Effector memory CD8-positive, alpha-beta T cell (primary cell): ENCODE data around the gene SPINT2.
"Not testable (repeated sequence)": the region's sequence is repeated elsewhere in the genome, so short reads cannot be mapped to it uniquely, and the experiment has no call there.

Source experiments
- ATAC-seq: fragments of 150-1000 bp; cut with Tn5 transposase; replicated peaks from 2 replicates; pipeline ENCODE4 v1.10.0; 2021; ENCODE audit warnings: mild to moderate bottlenecking, moderate library complexity
- DNase-seq, 3 experiments: peaks; one replicate each; pipeline ENCODE4 v3.0.0; 2021
- H3K27ac Mint-ChIP-seq, 2 donors: one replicate each; pipeline ENCODE4 v1.8.0; 2022; ENCODE audit warnings: mild to moderate bottlenecking in 2 of 2, mixed read lengths in 2 of 2, moderate library complexity in 2 of 2
- H3K27me3 Mint-ChIP-seq, 2 donors: one replicate each; pipeline ENCODE4 v1.8.0; 2022; ENCODE audit warnings: mixed read lengths in 2 of 2
- H3K36me3 Mint-ChIP-seq: one replicate; pipeline ENCODE4 v1.8.0; 2022; ENCODE audit warnings: mild to moderate bottlenecking, moderate library complexity, mixed read lengths; ENCODE audit not compliant: insufficient read depth
- H3K4me1 Mint-ChIP-seq, 2 donors: one replicate each; pipeline ENCODE4 v1.8.0; 2022; ENCODE audit warnings: low read depth in 2 of 2, mixed read lengths in 2 of 2
- H3K4me3 Mint-ChIP-seq, 2 donors: one replicate each; pipeline ENCODE4 v1.8.0; 2022; ENCODE audit warnings: mild to moderate bottlenecking in 2 of 2, mixed read lengths in 2 of 2, moderate library complexity in 2 of 2
- H3K9me3 Mint-ChIP-seq, 2 donors: one replicate each; pipeline ENCODE4 v1.8.0; 2022; ENCODE audit warnings: mixed read lengths in 2 of 2

The SPINT2 gene

DNA sequence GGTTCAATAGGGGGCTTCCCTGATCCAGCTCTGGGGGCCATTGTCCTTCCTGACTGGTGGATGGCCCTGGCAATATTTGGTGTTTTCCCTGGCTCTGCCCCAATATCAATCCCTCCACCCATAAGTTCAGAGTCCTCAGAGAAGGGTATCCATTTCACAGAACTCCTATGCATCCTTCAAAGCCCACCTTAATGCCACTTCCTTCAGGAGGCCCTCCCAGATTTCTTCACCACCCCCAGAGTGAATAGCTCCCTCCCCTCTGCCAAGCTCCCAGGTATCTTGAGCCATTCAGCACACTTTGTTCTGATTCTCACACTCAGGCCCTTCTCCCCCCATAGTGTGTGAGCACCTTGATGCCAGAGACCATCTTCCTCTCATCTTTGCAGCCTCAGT is 13.9 kb upstream of the SPINT2 start:
- Mint-ChIP-seq H3K4me1 (no peaks in the 10 kb centered on the region), H3K36me3 (no peaks in the 10 kb centered on the region), H3K27ac (no peak overlapping the region), H3K27me3 (peaks cover 13 to 43% of the 10 kb centered on the region in 2 donors), H3K4me3 (no peak overlapping the region), H3K9me3 (no peaks in the 10 kb centered on the region)
- ATAC-seq, result no peak
- DNase-seq, result no peak

DNA sequence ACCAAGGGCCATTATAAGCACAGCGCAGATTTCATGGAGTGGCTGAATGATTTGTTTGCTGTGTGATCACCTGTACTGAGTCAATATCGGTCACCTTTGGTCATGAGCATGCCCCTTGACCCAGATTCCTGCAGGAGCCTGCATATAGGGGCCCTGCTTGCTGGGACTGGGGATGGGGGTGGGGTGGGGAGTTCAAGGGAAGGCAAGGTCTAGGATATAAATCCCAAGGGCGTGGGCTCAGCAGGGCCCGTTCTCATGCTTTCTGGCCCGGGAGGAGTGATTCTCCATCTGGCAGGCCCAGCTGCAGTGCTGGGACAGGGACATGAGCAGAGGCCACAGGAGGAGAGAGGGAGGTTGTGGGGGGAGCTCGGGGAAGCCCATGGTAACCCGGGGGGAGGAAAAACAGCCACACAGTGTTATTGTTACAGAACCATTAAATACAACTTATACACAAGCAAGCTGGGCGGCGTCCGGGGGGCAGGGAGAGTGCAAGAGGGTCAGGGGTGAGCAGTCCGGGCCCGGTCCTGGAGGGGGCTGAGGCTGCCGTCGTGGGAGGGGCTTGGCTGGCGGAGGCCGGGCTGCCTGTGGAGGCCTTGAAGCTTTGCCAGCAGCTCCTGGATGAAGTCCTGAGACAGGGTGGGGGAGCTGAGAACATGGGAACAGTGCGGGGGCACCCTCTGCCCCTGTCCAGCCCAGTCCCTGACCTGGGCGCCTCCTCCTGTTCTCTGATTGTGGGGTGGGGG is 13.4 kb upstream of the SPINT2 start:
- no peaks in the 10 kb centered on the region for H3K4me1 Mint-ChIP-seq
- peak overlapping the region in 1 of 2 donors; percentile 52 for H3K27ac Mint-ChIP-seq
- peaks cover 18 to 48% of the 10 kb centered on the region in 2 donors for H3K27me3 Mint-ChIP-seq
- no peaks in the 10 kb centered on the region for H3K9me3 Mint-ChIP-seq
- no peak for DNase-seq
- no peak overlapping the region for H3K4me3 Mint-ChIP-seq
- ATAC-seq, result no peak
- H3K36me3 Mint-ChIP-seq, result no peaks in the 10 kb centered on the region

DNA sequence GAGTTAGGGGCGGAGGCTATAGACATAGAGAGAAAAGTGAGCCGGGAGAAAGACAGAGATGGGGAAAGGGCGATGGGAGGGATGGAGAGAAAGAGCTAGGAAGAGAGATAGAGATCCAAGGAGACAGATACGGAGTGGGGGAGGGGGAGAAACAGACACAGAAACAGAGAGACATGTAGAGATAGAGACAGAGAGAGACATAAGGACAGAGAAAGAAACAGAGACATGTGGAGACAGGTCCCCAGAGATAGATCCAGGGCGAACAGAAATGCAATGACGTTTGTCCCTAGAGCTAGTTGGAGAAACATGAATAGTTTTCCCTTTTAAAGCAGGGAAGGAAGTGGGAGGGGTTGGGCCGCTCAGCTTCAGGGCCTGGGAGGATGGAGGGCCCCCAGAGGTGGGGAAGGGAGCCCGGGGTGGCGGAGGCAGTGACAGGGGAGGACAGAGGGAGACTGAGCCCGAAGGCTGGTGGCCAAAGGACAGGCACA is 12.8 kb upstream of the SPINT2 start:
- no peak overlapping the region for H3K4me3 Mint-ChIP-seq
- peaks cover 0 to under 1% of the 10 kb centered on the region in 2 donors for H3K4me1 Mint-ChIP-seq
- H3K36me3 Mint-ChIP-seq, result no peaks in the 10 kb centered on the region
- H3K27ac Mint-ChIP-seq, result peak overlapping the region in 1 of 2 donors; percentile 52
- ATAC-seq (no peak), DNase-seq (no peak)
- H3K9me3 Mint-ChIP-seq, result no peaks in the 10 kb centered on the region
- peaks cover 19 to 52% of the 10 kb centered on the region in 2 donors for H3K27me3 Mint-ChIP-seq

DNA sequence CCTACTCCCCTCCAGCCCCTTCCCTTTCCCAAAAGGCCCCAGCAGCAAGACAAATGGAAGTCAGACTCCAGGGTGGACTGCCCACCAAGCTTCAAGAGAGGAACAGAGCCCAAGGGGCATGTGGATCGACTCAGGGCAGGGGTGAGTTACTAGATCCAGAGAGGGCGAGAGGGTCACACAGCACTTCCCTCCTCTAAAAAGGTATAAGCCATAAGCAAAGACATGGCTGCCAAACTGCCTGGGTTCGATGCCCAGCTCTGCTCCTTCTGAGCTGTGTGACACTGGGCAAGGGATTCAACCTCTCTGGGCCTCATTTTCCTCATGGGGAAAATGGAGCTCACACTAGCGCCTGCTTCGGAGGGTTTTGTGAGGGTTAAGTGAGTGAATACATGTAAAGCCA is 12.0 kb upstream of the SPINT2 start:
- Mint-ChIP-seq H3K36me3 (no peaks in the 10 kb centered on the region), H3K4me1 (peaks cover 0 to 1% of the 10 kb centered on the region in 2 donors), H3K27me3 (peaks cover 26 to 60% of the 10 kb centered on the region in 2 donors), H3K4me3 (no peak overlapping the region), H3K27ac (no peak overlapping the region), H3K9me3 (no peaks in the 10 kb centered on the region)
- DNase-seq, result no peak
- no peak for ATAC-seq

DNA sequence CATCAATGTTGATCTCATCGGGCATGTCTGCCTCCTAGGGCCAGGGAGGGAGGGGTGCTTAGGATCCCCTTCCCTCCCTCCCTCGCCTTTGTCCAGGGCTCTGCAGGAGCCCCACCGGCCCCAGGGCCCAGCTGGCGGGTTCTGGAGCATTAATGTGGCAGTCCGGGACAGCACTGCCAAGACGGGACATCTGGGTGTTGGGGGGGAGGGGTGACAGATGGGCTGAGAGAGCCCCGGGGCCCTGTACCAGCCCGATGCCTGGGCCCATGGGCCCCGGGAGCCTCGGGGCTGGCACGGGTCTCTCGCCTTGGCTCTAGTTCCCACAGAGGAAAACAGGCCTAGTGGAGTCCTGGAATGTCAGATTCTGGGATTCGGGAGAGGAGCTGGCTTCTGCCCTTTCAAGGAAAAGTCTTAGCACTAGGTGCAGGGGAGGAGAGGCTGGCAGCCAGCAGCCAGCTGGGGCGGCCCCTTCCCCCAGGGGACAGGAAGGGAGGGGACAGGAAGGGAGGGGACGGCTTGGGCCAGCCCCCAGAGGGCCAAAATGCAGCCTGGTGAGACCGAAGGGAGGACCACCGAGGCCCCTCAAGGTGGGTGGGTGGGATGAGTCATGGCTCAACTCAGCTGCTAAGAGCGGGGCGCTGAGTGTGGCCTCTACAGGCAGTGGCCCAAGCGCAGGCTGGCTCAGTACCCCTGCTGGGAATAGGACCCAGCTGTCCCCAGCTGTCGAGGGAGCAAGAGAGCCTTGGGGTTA is 11.3 kb upstream of the SPINT2 start:
- no peaks in the 10 kb centered on the region for H3K36me3 Mint-ChIP-seq
- H3K27ac Mint-ChIP-seq, result no peak overlapping the region
- H3K9me3 Mint-ChIP-seq, result no peaks in the 10 kb centered on the region
- DNase-seq (no peak), ATAC-seq (no peak)
- peaks cover 26 to 66% of the 10 kb centered on the region in 2 donors for H3K27me3 Mint-ChIP-seq
- H3K4me3 Mint-ChIP-seq, result no peak overlapping the region
- peaks cover 0 to 1% of the 10 kb centered on the region in 2 donors for H3K4me1 Mint-ChIP-seq

DNA sequence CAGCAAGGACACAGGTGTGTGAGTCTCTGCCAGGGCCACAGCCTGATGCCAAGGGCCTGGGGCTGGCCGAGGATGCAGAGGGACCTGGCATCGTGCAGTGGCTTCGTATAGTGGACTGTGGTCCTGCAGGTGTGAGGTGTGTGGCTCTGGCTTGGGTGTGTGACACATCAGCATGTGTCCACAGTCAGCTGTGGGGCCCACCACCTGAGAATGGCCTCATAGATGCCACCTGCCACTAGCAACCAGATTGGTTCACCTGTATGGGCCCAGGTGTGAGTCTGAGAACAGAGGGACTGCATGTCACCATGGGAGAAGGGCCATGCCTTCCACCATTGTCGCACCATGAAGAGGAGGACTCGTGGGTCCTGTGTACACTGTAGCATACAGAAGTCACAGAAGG is 10.6 kb upstream of the SPINT2 start:
- Mint-ChIP-seq H3K27me3 (peaks cover 26 to 69% of the 10 kb centered on the region in 2 donors), H3K9me3 (no peaks in the 10 kb centered on the region), H3K4me3 (no peak overlapping the region), H3K36me3 (no peaks in the 10 kb centered on the region), H3K27ac (no peak overlapping the region), H3K4me1 (peaks cover 0 to 1% of the 10 kb centered on the region in 2 donors)
- no peak for DNase-seq
- ATAC-seq, result no peak

DNA sequence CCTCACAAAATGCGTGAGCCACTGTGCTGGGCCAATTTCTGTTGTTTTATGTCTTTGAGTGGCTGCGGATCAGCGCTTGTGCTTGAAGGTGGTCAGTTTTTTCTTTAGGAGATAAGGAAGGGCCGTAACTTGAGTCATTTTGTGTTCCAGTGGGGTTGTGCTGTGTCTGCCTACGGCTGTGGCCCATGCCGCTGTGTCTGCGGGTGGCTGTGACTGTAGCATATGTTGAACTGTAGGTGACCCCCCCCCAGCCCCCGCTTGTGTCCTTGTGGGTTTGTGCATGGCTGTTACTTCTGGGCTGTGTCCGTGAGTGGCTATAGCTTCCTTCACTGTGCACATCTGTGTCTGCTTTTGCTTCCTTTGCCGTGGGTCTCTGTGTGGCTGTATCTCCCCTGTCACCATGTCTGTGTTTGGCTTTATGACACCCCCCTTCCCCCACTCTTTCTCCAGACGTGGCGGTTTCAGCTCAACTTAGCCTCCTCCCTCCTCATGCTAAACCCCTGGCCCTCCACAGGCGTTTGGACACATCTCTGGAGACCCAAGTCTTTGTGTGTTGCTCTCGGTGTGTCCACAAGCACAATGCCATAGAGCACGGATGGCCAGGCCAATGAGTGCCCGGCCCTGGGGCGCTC is 8.9 kb upstream of the SPINT2 start:
- Mint-ChIP-seq H3K4me1 (peaks cover 0 to 1% of the 10 kb centered on the region in 2 donors), H3K36me3 (no peaks in the 10 kb centered on the region), H3K9me3 (no peaks in the 10 kb centered on the region)

DNA sequence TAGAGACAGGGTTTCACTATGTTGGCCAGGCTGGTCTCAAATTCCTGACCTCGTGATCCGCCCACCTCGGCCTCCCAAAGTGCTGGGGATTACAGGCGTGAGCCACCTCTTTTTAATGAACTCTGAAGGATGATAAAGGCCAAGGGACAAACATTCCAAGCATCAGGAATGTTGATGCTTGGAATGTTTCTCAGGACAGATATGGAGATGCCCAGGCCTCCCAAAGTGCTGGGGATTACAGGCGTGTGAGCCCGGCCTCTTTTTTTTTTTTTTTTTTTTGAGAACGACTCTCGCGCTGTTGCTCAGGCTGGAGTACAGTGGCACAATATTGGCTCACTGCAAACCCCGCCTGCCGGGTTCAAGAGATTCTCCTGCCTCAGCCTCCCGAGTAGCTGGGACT is 2.4 kb upstream of the SPINT2 start:
- H3K27ac Mint-ChIP-seq, H3K36me3 Mint-ChIP-seq, DNase-seq: not testable (repeated sequence)

More for the DNA sequence above, 8.9 kb upstream of the SPINT2 start:
- H3K27ac Mint-ChIP-seq, result no peak overlapping the region
- peaks cover 26 to 78% of the 10 kb centered on the region in 2 donors for H3K27me3 Mint-ChIP-seq
- no peak for DNase-seq
- ATAC-seq, result no peak
- no peak overlapping the region for H3K4me3 Mint-ChIP-seq

DNA sequence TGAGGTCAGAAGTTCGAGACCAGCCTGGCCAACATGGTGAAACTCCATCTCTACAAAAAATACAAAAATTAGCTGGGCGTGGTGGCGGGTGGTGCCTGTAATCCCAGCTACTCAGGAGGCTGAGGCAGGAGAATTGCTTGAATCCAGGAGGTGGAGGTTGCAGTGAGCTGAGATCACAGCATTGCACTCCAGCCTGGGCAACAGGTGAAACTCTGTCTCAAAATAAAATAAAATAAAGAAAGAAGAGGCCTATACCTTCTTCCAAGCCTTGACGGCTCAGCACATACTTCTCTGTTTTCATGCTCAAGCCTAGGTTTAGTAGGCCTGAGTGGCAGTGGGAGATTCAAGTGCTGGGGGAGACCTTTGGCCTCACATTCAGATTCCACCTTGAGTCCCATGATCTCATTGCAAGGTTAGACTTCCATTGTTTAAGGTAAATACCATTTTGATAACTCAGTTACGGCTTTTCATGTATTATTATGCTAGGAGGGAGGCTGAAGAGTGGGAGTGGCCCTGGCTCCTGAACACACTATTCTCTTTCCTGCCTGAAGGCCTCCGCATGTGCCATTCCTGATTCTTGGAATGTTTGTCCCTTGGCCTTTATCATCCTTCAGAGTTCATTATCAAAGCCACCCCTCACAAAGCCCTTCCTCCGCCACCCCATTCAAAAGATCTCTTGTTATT is 1.6 kb upstream of the SPINT2 start:
- DNase-seq (no peak), ATAC-seq (no peak)
- no peaks in the 10 kb centered on the region for H3K9me3 Mint-ChIP-seq
- H3K27me3 Mint-ChIP-seq, result peaks cover 24 to 56% of the 10 kb centered on the region in 2 donors
- no peak overlapping the region for H3K27ac Mint-ChIP-seq
- peaks cover 10% of the 10 kb centered on the region in 2 donors for H3K4me1 Mint-ChIP-seq
- no peak overlapping the region for H3K4me3 Mint-ChIP-seq
- no peaks in the 10 kb centered on the region for H3K36me3 Mint-ChIP-seq

More for the DNA sequence above, 2.4 kb upstream of the SPINT2 start:
- peaks cover 10% of the 10 kb centered on the region in 2 donors for H3K4me1 Mint-ChIP-seq
- ATAC-seq, H3K9me3 Mint-ChIP-seq, H3K4me3 Mint-ChIP-seq: not testable (repeated sequence)
- H3K27me3 Mint-ChIP-seq, result peaks cover 23 to 54% of the 10 kb centered on the region in 2 donors

DNA sequence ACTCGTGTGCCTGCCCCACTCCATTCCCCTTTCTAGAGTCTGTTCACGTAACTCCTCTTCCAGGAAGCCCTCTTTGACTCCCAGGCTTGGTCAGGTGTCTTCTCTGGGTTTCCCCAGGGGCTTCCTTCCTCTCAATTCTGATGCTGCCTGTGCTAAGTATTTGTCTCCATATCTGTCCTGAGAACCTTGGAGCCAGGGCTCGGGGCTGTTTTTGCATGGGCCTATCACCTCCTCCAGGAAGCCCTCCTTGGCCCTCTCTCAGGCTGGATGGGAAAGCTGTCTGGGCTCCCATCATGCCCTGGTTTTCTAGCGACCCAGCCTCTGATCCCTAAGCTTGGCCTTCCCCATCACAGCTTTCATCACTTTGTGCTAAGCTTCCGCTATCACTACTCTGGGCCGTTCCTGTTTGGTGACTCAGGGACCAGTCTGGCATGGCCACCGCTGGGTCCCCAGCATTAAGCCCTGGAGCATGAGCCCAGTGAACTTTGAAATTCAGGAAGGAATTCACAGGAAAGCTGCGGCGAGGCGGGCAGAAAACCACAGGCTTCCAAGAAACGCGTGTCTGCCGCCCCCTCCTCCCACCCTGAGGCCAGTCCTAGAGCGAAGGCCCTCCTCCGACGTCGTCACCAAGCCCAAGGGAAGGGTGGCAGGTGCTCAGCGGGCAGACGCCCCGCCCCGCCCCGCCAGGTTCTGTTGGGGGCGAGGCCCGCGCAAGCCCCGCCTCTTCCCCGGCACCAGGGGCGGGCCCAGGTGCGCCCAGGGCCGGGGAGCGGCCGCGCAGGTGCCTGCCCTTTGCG is 486 bp upstream of the SPINT2 start:
- H3K9me3 Mint-ChIP-seq, result no peaks in the 10 kb centered on the region
- H3K27me3 Mint-ChIP-seq, result peaks cover 24 to 53% of the 10 kb centered on the region in 2 donors
- H3K4me1 Mint-ChIP-seq, result peaks cover 10% of the 10 kb centered on the region in 2 donors
- H3K4me3 Mint-ChIP-seq, result peak overlapping the region; percentile 70 to 79
- peak; percentile 83 for ATAC-seq
- H3K36me3 Mint-ChIP-seq, result no peaks in the 10 kb centered on the region
- DNase-seq, result peak in 2 of 3 experiments; percentile 35 to 52
- peak overlapping the region in 1 of 2 donors; percentile 79 for H3K27ac Mint-ChIP-seq

DNA sequence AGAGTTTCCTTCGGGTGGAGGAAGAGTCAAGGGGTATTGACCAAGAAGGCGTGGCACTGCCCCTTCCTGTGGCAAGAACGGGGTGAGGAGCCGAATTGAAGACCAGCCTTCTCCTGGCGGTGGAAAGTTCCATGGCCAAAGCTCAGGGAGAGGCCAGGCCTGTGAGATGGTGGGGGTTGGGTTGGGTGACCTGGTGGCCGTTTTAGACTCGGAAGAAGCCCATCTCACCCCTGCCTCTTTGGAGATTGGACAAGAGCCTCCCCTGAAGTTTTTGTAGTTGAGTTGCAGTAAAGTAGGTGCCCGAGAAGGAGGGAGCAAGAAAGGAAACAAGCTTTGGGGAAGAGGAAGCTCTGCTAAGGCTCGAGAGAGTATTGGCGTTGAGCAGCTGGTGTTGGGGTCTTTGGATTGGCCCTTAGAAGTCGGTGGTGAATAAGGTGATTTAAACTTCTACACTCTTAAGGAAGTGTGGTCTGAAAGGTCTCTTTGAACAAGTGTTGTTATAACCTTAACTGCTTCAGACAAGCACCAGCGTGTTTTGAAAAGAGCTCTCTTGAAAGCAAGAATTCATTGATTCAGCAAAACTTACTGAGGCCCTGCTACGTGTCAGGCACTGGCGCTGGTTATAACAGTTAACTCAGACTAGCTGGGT is 964 bp downstream of the SPINT2 start:
- Mint-ChIP-seq H3K36me3 (no peaks in the 10 kb centered on the region), H3K27me3 (peaks cover 24 to 44% of the 10 kb centered on the region in 2 donors), H3K27ac (no peak overlapping the region), H3K4me1 (peaks cover 10% of the 10 kb centered on the region in 2 donors), H3K4me3 (peak overlapping the region; percentile 64 to 79), H3K9me3 (no peaks in the 10 kb centered on the region)
- DNase-seq (no peak), ATAC-seq (no peak)

DNA sequence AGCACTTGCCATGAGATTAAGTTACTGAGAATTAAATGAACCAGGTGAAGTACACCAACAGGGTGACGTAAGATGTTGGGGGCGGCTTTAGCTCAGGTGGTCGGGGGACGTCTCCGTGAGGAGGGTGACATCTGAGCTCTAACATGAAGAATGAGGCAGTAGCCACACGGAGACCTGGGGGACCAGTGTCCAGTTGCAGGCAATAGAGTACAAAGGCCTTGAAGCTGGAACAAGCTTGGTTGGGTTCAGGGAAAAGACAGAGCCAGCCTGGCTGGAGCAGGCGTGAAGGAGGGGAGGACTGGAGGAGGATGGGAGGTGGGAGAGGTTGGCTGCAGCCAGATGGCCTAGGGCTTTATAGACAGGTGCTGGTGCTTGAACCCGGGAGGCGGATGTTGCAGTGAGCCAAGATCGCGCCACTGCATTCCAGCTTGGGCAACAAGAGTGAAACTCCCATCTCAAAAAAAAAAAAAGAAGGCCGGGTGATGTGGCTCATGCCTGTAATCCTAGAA is 1.6 kb downstream of the SPINT2 start:
- no peak overlapping the region for H3K27ac Mint-ChIP-seq
- no peak for DNase-seq
- no peak for ATAC-seq
- no peak overlapping the region for H3K4me3 Mint-ChIP-seq
- peaks cover 10% of the 10 kb centered on the region in 2 donors for H3K4me1 Mint-ChIP-seq
- peaks cover 24 to 44% of the 10 kb centered on the region in 2 donors for H3K27me3 Mint-ChIP-seq
- no peaks in the 10 kb centered on the region for H3K36me3 Mint-ChIP-seq
- H3K9me3 Mint-ChIP-seq, result no peaks in the 10 kb centered on the region
